NK-92 (cell line): ENCODE results near the gene DCLRE1A.

ENCODE experiments used
- DNase-seq: peaks from one replicate; lab custom pipeline; 2025; ENCODE audit not compliant: unreplicated experiment; lab: John Stamatoyannopoulos, UW

The DCLRE1A gene

DNA sequence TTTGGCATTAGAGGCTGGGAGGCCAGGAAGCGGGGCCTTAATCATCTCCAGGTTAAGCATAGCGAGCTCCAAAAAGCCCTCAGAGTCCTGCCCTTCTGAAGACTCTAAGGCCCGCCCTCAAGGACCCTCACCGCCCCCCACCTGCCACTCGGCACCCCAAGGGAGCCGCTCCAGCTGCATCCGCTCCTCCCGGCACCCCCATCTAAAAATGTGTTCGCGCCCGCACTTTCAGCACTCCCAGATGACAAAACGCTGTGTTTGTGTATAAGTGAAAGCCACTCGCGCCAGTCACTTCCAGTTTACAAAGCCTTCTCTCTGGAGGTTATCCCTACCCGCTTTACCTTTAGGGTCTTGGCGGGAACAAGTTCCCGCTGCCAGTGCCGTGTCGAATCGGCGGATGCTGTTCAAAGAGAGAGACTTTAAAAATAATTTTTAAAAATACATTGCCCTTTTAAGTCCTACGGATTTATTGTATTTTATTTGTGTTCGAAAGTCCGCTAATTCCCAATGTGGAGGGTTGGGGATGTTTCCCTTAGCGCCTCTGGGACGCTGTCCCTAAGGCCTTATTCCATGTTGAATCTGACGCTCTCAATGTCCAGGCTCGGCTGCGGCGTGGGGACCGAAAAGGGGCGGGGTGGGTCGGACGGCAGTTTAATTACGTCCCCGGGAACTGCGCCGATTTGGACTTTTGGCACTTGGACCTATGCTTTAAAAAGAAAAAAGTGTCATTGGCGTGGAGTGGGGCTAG is at the start of gene DCLRE1A, which contains the start of gene NHLRC2:
TSS of gene DCLRE1A (minus strand) at position 70 of the 748 bp plus-strand sequence. CDS start 900 bp downstream, outside the sequence.
TSS of gene NHLRC2 (plus strand) at position 649 of the 748 bp plus-strand sequence. CDS start 212 bp downstream, outside the sequence.
- no peak for DNase-seq

DNA sequence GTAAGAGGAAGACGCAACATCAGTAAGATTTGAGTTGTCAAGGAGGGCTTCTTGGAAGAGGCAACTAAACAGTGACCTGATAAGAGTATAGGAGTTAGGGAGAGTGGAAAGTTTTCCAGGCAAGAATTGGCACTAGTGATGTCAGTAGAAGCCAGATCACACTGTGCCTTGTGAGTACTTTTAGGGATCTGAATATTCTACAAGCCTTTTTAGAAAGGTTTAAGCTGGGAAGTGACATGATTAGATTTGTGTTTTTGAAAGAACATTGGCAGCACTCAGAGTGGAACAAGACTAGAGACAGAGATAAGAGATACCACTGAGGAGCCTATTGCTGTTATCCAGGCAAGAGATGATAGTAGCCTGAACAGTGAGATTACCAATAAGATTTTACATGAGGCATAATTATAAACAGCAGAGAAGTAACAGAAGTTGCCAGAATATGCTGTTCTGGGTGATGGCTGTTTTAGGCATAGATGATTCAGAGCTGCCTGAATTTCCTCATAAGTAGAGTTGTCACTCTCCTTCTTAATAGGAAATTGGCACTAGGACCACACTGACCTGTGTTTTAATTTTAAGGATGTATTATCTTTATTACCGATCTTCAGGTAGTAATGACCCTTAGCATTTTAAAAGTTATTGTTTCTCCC is 46.2 kb upstream of the DCLRE1A start:
- no peak for DNase-seq

GRCh38 chr10:113897693-113898618 is 44.1 kb upstream of the DCLRE1A start:
- DNase-seq = no peak

DNA sequence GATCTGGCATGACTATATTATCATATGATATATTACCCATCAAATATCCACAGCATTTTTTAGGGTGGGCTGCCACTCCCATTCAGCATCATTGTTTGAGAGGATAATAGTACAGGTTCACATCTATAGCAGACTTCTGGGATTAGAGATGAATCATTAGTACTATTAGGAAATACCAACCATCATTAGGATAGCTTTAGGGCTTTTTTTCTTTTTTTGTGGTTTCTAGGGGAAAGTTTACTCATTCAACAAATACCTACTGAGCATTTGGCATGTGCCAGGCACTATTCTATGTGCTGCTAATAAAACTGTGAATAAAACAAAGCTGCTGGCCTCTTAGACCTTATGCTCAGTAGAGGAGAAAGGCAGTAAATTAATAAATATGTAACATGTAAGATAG is 41.1 kb upstream of the DCLRE1A start:
- DNase-seq = no peak

DNA sequence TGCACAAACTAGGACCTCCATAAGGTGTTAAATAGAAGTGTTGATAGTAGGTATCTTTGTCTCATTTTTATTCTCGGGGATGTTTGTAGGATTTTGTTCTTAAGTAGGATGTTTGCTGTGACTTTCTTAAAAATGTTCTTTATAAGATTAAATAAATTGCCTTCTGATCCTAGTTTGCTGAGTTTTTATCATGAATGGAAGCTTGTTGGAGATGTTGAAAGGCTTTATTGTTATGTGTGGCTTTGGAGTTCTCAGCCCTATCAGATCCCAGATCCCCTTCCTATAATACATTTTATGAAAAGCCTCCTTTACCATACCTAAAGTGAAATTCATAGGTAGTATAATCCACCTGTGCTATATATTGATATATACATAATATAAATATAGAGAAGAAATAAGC is 40.7 kb upstream of the DCLRE1A start:
- no peak for DNase-seq

DNA sequence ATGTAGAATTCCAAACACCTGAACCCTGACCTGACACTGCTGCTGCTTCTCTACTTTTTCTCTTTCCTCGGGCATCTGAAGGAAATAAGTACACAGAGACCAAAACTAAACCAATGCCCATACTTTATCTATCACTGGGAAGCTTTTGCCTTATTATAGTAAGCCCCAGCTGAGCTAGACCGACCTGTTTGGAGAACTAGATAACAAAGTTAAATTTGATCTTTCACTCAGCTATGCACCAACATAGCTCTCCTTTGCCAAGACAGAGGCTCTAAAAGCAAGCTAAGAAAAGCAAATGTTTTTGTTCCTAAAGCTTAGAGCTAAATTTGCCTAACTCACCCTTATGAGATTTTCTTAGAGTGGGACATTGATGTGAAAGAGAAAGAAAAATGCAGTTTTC is 39.7 kb upstream of the DCLRE1A start:
- no peak for DNase-seq

- DNase-seq = no peak
Observed at GRCh38 chr10:113891476-113891875, 37.6 kb upstream of the DCLRE1A start.

DNA sequence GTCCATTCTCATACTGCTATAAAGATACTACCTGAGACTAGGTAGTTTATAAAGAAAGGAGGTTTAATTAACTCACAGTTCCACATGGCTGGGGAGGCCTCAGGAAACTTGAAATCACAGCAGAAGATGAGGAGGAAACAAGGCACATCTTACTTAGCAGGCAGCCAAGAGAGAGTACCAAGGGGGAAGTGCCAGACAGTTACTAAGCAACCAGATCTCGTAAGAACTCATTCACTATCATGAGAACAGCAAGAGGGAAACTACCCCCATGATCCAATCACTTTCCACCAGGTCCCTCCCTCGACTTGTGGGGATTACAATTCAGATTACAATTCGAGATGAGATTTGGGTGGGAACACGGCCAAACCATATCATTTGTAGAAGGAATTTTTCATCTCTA is 36.9 kb upstream of the DCLRE1A start:
- no peak for DNase-seq

DNA sequence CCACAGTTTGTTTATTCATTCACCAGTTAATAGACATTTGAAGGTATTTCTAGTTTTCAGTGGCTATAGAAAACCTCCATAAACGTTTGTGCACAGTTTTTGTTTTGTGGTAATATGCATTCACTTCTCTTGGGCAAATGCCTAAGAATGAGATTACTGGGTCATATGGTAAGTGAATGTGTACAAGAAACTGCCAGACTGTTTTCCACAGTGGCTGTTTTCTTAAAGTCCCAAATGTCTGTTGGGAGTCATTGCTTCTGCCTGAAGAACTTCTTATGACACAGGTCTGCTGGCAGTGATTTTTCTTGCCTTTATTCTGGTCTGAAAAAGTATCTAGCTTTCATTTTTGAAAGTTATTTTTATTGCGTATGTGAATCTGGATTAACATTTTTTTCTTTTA is 36.0 kb upstream of the DCLRE1A start:
- DNase-seq = no peak

DNA sequence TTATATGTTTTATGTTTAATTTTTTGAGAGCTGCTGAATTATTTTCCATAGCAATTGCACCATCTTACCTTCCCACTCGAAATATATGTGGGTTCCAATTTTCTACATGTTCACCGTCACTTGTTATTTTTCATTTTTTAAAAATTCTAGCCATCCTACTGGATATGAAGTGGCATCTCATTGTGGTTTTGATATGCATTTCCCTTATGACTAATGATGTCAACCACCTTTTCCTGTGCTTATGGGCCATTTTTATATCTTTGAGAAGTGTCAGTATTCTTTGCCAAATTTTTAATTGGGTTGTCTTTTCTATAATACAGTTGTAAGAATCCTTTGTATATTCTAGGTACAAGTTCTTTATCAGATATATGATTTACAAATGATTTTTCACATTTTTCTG is 28.4 kb upstream of the DCLRE1A start:
- DNase-seq = no peak

DNA sequence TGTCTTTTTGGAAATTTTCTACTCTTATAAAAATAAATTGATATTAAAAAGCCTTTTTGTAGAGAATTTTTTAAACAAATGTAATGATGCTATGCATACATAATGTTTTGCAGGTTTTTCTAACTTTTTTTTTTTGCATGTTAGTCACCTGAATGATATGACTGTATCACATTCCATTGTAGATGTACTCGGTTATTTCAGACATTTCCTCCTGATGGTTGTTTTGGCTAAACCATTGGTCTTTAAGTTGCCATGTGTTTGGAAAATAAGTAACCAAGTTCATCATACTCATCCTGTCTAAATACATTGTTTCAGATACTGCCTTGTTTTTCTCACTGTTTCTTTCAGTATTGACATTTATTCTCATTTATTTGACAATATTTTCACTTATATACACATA is 26.4 kb upstream of the DCLRE1A start:
- DNase-seq = no peak

- DNase-seq = no peak
Observed at GRCh38 chr10:113879691-113880090, 25.8 kb upstream of the DCLRE1A start.

GRCh38 chr10:113876461-113876860 is 22.6 kb upstream of the DCLRE1A start:
- no peak for DNase-seq

DNA sequence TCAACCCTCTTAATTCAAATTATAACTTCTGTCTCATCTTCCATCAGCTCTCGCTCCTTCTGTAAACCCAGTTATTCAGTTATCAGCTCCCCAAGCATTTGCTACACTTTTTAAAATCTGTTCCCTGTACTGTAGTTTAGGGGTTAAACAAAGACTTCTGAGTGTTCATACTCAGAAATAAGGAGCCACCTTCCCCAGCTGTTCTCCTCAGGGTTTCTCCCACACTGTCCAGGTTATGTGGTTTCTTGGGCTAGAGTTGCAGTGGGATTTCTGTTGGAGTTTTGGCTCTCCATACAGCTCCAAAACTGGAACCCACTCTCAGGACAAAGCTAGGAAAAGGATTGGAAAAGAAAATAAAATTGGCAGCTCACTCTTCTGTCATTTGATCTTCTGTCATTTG is 21.3 kb upstream of the DCLRE1A start:
- no peak for DNase-seq

DNA sequence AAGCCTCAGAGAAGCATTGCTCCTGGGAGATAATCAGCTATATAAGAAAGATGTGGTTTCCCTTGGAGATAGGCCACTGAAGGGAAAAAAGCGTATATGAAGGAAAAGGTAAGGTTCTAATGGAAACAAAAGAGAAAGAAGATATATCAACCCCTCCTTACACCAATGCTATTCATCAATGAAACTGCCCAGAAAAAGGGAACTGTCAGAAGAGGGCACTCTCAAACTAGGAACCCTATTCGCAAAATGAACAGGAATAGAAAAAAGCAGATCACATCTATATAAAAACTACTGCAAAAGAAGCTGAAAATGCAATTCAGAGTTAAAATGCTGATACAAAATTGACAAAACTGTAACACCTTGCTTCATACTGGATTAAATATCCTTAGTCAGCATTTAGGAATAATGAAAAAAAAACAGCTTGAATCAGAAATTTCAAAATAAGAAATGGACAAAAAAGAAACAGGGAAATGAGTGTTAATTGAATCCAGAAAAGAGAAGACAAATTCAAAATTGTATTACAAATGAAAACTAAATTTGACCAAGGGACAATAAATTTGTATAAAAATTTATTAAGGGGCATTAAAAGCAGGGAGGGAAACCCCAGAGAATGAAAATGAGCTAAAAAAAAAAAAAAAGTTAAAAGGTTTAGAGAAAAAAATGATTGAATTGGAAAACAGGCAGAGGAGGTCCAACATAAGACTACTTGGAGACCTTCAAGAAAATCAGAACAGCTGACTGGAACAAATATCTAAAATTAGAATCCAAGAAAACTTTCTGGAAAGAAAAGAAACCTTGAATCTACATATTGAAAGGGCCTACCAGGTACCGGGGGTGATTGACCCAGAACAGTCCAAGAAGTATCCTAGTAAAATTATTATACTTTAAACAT is 18.5 kb upstream of the DCLRE1A start:
- no peak for DNase-seq

DNA sequence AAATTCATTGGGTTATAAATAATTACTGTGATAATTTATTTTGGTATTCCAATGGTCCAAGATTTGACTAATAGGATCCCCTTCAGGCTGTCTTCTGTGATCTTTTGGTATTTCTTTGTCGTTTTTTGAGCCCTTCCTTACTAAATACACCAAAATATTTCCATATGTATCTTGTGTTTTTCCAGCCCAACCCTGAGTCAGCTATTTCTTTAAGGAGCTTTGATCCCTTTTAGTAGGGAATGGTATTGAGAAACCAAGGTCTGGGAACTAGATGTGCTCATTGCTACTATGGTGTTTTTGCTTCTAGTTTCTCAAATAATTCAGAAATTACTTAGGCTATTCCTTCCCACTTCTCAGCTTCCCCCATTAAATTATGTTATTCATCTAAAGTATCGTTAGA is 15.9 kb upstream of the DCLRE1A start:
- DNase-seq = no peak

DNA sequence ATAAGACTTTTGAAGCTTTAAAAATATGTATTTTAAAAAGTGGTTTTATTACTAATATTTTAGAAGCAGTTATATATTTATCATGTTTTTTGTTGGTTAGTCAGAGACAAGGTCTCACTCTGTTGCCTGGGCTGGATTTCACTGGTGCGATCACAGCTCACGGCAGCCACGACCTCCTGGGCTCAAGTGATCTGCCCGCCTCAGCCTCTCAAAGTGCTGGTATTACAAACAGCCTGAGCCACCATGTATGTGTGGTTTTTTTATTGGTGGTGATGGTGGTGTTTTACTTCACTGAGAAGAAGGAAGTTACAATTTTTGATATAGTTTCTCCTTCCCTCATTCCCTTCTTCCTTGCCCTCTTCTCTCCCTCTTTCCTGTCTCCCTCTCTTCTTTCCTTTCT is 14.0 kb upstream of the DCLRE1A start:
- no peak for DNase-seq

- DNase-seq = no peak
Observed at GRCh38 chr10:113866551-113867394, 12.9 kb upstream of the DCLRE1A start.

GRCh38 chr10:113865901-113866300 is 12.0 kb upstream of the DCLRE1A start:
- DNase-seq = no peak

GRCh38 chr10:113859261-113859660 is 5.4 kb upstream of the DCLRE1A start:
- DNase-seq = no peak
